ENCODE measurements around the gene MEGF6. TPM values are rescaled to one million over a fixed set of nuclear protein-coding genes. Genes with fewer than 3 reads are reported as not detected.
A peak's percentile ranks its signal among the peaks of the same experiment; 100 is the strongest.

The MEGF6 gene, protein sequence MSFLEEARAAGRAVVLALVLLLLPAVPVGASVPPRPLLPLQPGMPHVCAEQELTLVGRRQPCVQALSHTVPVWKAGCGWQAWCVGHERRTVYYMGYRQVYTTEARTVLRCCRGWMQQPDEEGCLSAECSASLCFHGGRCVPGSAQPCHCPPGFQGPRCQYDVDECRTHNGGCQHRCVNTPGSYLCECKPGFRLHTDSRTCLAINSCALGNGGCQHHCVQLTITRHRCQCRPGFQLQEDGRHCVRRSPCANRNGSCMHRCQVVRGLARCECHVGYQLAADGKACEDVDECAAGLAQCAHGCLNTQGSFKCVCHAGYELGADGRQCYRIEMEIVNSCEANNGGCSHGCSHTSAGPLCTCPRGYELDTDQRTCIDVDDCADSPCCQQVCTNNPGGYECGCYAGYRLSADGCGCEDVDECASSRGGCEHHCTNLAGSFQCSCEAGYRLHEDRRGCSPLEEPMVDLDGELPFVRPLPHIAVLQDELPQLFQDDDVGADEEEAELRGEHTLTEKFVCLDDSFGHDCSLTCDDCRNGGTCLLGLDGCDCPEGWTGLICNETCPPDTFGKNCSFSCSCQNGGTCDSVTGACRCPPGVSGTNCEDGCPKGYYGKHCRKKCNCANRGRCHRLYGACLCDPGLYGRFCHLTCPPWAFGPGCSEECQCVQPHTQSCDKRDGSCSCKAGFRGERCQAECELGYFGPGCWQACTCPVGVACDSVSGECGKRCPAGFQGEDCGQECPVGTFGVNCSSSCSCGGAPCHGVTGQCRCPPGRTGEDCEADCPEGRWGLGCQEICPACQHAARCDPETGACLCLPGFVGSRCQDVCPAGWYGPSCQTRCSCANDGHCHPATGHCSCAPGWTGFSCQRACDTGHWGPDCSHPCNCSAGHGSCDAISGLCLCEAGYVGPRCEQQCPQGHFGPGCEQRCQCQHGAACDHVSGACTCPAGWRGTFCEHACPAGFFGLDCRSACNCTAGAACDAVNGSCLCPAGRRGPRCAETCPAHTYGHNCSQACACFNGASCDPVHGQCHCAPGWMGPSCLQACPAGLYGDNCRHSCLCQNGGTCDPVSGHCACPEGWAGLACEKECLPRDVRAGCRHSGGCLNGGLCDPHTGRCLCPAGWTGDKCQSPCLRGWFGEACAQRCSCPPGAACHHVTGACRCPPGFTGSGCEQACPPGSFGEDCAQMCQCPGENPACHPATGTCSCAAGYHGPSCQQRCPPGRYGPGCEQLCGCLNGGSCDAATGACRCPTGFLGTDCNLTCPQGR (N-terminal part only)
- 0.93 TPM for polyA plus RNA-seq (2012; ENCODE audit: insufficient read depth, insufficient read length, low read depth)

DNA sequence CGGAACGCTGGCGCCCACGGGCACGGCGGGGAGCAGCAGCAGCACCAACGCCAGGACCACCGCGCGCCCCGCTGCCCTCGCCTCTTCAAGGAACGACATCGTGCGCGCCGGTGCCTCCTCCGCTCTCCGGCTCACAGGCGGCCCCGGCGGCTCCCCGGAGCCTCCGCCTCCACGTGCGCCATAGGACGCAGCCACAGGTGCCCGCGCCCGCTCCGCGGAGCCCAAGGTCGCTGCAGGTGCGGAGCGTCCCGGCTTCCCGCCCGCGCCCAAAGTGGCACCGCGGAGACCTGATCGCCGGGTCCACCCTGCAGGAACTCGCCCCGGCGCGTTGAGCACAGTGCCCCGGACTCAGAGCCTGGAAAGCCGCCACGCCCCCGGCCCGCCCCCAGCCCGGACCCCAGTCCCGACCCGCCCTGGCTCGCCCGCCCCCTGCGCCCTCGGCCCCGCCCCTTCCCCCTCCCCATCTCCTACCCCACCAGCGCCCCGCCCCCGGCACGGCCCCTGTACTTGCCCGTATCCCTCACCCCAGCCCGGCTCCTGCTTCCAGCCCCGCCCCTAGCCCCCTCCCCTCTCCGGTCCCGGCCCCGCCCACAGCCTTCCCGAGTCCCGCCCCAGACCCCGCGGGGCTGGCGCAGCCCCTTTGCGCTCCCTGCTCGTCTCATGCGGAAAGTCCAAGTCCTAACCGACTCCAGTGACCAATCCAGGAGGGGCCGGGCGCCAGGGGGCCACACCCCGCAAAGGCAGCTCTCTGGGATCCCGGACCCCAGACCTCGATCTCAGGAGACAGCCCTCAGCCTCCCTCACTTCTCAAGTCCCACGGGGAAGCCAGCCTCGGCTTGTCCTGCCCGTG, at the start of gene MEGF6:
TSS of gene MEGF6 (minus strand) at position 339 of the 850 bp plus-strand sequence. CDS start at position 99, 240 bp downstream.
- peak; percentile 91 for DNase-seq
- Histone ChIP-seq H3K4me1 (no peaks in the 10 kb centered on the region), H3K36me3 (no peaks in the 10 kb centered on the region), H3K27me3 (no peaks in the 10 kb centered on the region), H3K9me3 (no peaks in the 10 kb centered on the region), H3K4me3 (ENCODE audit: low read depth, low read length) (peak within 1 kb of the TSS; percentile 32)
- TF ChIP-seq, protein P1, sequence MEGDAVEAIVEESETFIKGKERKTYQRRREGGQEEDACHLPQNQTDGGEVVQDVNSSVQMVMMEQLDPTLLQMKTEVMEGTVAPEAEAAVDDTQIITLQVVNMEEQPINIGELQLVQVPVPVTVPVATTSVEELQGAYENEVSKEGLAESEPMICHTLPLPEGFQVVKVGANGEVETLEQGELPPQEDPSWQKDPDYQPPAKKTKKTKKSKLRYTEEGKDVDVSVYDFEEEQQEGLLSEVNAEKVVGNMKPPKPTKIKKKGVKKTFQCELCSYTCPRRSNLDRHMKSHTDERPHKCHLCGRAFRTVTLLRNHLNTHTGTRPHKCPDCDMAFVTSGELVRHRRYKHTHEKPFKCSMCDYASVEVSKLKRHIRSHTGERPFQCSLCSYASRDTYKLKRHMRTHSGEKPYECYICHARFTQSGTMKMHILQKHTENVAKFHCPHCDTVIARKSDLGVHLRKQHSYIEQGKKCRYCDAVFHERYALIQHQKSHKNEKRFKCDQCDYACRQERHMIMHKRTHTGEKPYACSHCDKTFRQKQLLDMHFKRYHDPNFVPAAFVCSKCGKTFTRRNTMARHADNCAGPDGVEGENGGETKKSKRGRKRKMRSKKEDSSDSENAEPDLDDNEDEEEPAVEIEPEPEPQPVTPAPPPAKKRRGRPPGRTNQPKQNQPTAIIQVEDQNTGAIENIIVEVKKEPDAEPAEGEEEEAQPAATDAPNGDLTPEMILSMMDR (IDR thresholded peaks at IDR 0.05; ENCODE audit: low read depth, low read length) = no peak

DNA sequence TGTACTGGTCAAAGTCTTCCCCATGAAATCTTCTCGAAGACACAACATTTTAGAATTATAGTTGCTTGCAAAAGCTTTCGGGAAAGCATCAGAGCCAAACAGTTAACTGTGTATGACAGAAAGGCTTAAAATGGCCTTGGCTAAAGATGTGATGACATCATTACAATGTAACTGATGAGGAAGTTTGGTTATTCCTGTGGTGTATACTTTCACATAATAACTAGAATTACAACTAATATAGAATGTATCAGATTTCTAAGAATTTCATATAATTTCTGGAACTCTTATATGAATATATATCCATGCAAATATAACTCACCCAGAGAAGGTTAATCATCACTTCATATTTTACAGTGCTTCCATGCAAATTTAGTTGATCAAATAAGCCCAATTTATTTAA, 49.4 kb upstream of the MEGF6 start:
- H3K36me3 ChIP-seq = no peaks in the 10 kb centered on the region
- no peaks in the 10 kb centered on the region for H3K9me3 ChIP-seq
- DNase-seq = no peak
- TF ChIP-seq, protein P1 (IDR thresholded peaks at IDR 0.05; ENCODE audit: low read depth, low read length) = no peak
- no peaks in the 10 kb centered on the region for H3K27me3 ChIP-seq
- no peak overlapping the region for H3K4me3 ChIP-seq (ENCODE audit: low read depth, low read length)
- peaks cover 3% of the 10 kb centered on the region; the same call in 1 of the 2 replicates for H3K4me1 ChIP-seq

DNA sequence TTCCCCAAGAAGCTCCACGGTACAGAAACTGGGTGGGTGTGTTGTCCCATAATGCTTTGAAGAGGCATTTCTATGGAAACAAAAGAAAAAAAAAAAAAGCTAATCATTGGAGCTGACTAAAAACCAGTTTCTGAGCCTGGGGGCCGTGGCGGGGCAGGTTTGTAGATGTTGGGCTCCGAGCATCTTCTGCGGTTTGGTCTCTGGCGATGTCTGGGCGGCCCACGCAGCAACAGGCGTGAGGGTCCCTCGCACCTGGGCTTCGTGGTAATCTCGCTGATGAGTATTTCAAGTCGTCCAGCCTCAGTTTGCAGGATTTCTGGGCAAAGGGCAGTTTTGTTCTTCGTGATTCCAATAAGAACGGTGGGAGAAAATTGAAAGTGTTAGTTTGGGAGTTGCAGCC, 47.8 kb upstream of the MEGF6 start:
- Histone ChIP-seq H3K36me3 (no peaks in the 10 kb centered on the region), H3K4me1 (peaks cover 3% of the 10 kb centered on the region; the same call in 1 of the 2 replicates), H3K27me3 (no peaks in the 10 kb centered on the region), H3K4me3 (ENCODE audit: low read depth, low read length) (no peak overlapping the region), H3K9me3 (no peaks in the 10 kb centered on the region)
- no peak for DNase-seq
- TF ChIP-seq, protein P1 (IDR thresholded peaks at IDR 0.05; ENCODE audit: low read depth, low read length) = no peak

DNA sequence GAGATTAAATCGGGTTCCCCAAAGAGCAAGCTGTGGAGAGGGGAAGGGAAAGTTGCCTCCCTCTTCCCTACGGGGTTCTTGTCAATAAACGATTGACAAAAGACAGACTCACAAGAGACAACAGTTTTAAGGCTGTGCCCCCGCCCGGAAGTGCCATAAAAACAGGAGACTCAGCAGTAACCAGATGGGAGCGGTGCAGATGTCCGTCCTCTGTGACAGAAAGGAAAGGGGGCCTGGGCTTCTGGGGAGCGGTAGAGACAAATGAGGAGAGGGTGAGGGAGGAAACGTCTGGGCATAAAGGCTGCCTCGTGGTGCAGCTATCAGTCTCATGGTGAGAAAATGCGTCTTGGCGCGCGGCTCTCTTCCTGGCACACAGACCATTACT, 46.9 kb upstream of the MEGF6 start:
- H3K36me3 ChIP-seq = no peaks in the 10 kb centered on the region
- no peak for DNase-seq
- peaks cover 3% of the 10 kb centered on the region; the same call in 1 of the 2 replicates for H3K4me1 ChIP-seq
- TF ChIP-seq, protein P1 (IDR thresholded peaks at IDR 0.05; ENCODE audit: low read depth, low read length) = no peak
- H3K9me3 ChIP-seq = no peaks in the 10 kb centered on the region
- H3K4me3 ChIP-seq (ENCODE audit: low read depth, low read length) = no peak overlapping the region
- H3K27me3 ChIP-seq = no peaks in the 10 kb centered on the region

DNA sequence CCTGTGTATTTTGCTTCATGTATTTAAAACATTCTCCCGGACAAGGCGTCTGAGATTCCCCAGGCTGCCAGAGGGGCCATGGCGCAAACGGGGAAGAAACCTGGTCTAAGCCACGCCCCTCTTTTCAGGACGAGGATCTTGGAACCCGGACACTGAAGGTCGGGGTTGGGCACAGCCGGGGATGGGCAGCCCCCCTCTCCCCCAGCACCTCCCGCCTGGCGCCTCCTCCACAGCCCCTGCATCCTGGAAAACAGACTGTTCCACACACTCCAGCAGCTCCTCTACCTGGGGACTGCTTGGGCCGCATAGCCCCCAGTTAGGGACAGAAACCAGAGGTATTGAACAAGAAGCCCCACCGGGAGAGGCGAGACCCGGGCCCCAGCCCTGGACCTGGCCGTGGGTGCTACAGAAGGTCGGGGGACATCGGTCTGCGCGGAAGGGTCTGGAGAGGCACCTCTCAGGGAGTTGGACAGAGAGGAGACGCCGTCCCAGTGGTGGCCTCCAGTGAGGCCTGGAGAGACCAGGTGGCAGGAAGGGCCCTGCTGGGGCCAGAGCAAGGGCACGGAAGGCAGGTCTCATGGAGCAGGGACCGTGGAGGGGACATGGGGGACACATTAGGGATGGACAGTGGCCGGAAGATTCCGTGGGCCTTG, 46.4 kb upstream of the MEGF6 start:
- Histone ChIP-seq H3K4me3 (ENCODE audit: low read depth, low read length) (no peak overlapping the region), H3K36me3 (no peaks in the 10 kb centered on the region), H3K9me3 (no peaks in the 10 kb centered on the region), H3K4me1 (peaks cover 3% of the 10 kb centered on the region; the same call in 1 of the 2 replicates), H3K27me3 (no peaks in the 10 kb centered on the region)
- TF ChIP-seq, protein P1 (IDR thresholded peaks at IDR 0.05; ENCODE audit: low read depth, low read length) = no peak
- no peak for DNase-seq

All from BE2C (cell line).